Measurements from ENCODE around the gene DPYSL4.

DNA sequence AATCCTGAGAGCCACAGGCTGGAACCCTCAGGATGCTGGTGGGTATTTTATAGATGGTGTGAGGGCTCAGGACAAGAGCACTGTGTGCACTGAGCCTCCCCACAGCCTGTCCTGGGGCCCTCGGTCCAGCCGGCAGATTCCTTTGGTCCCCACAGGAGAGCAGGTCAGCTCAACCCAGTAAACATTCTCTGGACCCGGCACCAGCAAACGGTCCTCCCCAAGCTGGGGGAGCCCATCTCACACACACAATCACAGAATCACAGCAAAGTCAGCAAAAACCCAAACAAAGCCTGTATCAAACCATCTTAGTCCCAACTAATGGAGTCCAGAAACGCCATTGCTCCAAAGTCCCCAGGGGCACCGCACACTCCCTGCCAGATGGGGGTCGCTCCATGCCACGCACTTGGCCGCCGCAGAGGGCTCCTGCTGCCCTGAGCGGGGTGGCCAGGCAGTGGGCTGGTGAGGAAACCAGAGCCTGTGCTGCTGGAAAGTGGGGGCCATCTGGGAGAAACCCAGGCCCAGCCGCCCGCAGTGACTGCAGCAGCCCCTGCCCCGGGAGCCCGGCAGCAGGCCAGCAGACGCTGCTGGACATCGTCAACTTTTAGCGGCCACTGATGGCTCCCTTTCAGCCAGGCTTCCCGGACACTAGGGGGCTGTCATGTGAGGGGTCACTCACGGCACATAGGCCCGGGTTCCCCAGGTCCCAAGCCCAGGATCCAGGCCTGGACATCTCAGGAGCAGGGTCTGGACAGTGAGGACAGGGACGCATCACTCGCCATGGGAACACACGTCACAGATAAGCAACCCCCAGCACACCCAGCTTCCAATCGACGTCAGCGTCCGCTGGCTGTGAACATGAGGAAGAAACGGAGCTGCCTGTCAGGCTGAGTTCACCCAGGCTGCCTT lies 52.6 kb downstream of the DPYSL4 start:
- TF ChIP-seq SIN3A (IDR thresholded peaks at IDR 0.05; ENCODE audit: borderline replicate concordance, insufficient read depth, low read depth, low read length) (no peak), POLR2AphosphoS5 (IDR thresholded peaks at IDR 0.05; ENCODE audit: low read depth, low read length) (no peak), TCF7L2 (IDR thresholded peaks at IDR 0.05; ENCODE audit: low read depth, low read length) (no peak)
- TF ChIP-seq, protein P1, sequence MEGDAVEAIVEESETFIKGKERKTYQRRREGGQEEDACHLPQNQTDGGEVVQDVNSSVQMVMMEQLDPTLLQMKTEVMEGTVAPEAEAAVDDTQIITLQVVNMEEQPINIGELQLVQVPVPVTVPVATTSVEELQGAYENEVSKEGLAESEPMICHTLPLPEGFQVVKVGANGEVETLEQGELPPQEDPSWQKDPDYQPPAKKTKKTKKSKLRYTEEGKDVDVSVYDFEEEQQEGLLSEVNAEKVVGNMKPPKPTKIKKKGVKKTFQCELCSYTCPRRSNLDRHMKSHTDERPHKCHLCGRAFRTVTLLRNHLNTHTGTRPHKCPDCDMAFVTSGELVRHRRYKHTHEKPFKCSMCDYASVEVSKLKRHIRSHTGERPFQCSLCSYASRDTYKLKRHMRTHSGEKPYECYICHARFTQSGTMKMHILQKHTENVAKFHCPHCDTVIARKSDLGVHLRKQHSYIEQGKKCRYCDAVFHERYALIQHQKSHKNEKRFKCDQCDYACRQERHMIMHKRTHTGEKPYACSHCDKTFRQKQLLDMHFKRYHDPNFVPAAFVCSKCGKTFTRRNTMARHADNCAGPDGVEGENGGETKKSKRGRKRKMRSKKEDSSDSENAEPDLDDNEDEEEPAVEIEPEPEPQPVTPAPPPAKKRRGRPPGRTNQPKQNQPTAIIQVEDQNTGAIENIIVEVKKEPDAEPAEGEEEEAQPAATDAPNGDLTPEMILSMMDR (IDR thresholded peaks at IDR 0.05): no peak
- TF ChIP-seq, protein P2, sequence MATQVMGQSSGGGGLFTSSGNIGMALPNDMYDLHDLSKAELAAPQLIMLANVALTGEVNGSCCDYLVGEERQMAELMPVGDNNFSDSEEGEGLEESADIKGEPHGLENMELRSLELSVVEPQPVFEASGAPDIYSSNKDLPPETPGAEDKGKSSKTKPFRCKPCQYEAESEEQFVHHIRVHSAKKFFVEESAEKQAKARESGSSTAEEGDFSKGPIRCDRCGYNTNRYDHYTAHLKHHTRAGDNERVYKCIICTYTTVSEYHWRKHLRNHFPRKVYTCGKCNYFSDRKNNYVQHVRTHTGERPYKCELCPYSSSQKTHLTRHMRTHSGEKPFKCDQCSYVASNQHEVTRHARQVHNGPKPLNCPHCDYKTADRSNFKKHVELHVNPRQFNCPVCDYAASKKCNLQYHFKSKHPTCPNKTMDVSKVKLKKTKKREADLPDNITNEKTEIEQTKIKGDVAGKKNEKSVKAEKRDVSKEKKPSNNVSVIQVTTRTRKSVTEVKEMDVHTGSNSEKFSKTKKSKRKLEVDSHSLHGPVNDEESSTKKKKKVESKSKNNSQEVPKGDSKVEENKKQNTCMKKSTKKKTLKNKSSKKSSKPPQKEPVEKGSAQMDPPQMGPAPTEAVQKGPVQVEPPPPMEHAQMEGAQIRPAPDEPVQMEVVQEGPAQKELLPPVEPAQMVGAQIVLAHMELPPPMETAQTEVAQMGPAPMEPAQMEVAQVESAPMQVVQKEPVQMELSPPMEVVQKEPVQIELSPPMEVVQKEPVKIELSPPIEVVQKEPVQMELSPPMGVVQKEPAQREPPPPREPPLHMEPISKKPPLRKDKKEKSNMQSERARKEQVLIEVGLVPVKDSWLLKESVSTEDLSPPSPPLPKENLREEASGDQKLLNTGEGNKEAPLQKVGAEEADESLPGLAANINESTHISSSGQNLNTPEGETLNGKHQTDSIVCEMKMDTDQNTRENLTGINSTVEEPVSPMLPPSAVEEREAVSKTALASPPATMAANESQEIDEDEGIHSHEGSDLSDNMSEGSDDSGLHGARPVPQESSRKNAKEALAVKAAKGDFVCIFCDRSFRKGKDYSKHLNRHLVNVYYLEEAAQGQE (IDR thresholded peaks at IDR 0.05; ENCODE audit: insufficient read depth in 1 of 2, low read depth in 2 of 2, low read length in 1 of 2): no peak

Measured in Panc1 (cell line).